ENCODE measurements around the gene ACBD4. TPM values are rescaled to one million over a fixed set of nuclear protein-coding genes. Genes with fewer than 3 reads are reported as not detected.

ACBD4 gene
- total RNA-seq = 3.4 TPM

GRCh38 chr17:45135192-45135977 lies at the start of gene ACBD4:
Gene ACBD4, plus strand, starts transcription at chr17:45135687. Its CDS starts 458 bp downstream, at chr17:45136145.

GRCh38 chr17:45132320-45132571 lies 3.2 kb upstream of the ACBD4 start, which contains the start of gene PLCD3:
Gene PLCD3, minus strand, starts transcription at chr17:45132515. Its CDS starts 105 bp downstream, at chr17:45132410.

GRCh38 chr17:45148183-45149036 lies 12.9 kb downstream of the ACBD4 start, which contains the start of gene HEXIM1:
Gene HEXIM1, plus strand, starts transcription at chr17:45148475. Its CDS starts 716 bp downstream, at chr17:45149191.

GRCh38 chr17:45161288-45162024 lies 26.0 kb downstream of the ACBD4 start, which contains the start of gene HEXIM2:
Gene HEXIM2, plus strand, starts transcription at chr17:45161875. Its CDS starts 919 bp downstream, at chr17:45162794.

Small RNA genes within 50 kb of the gene (small RNA-seq; reads per million reads assigned to genes)
- gene MIR6784 (ENCODE audit: low replicate concordance) = not detected

Other genes with a start within 250 kb of the ACBD4 start
- gene EFTUD2, start 236.2 kb upstream of the ACBD4 start, total RNA-seq = 128 TPM
- gene GFAP, start 220.2 kb upstream of the ACBD4 start, total RNA-seq = 365 TPM
- 2.2 TPM for gene KIF18B, start 187.9 kb upstream of the ACBD4 start, total RNA-seq
- gene C1QL1, start 167.4 kb upstream of the ACBD4 start, total RNA-seq = 2.2 TPM
- gene DCAKD, start 84.1 kb upstream of the ACBD4 start, total RNA-seq = 65.4 TPM
- gene NMT1, start 74.4 kb upstream of the ACBD4 start, total RNA-seq = 91.7 TPM
- gene PLCD3, start 3.2 kb upstream of the ACBD4 start, total RNA-seq = 3.8 TPM
- gene HEXIM1, start 12.8 kb downstream of the ACBD4 start, total RNA-seq = 7.2 TPM
- gene HEXIM2, start 26.2 kb downstream of the ACBD4 start, total RNA-seq = 7.5 TPM
- gene FMNL1, start 86.2 kb downstream of the ACBD4 start, total RNA-seq = 7.5 TPM
- gene SPATA32, start 126.4 kb downstream of the ACBD4 start, total RNA-seq = not detected
- 3.1 TPM for gene MAP3K14, start 181.3 kb downstream of the ACBD4 start, total RNA-seq

Data from parietal lobe (tissue), 2 donors.